GM19240 (cell line): ENCODE results near the gene CRY2.

Experiments used
- DNase-seq: peaks from one replicate; pipeline ENCODE4 v3.0.0; 2011; ENCODE audit warnings: low spot score; ENCODE audit not compliant: insufficient read length

The CRY2 gene

GRCh38 chr11:45917623-45918330, 70.5 kb downstream of the CRY2 start, which contains the start of gene PEX16:
TSS of gene PEX16 (minus strand) at chr11:45917877. CDS start at chr11:45917811, 66 bp downstream.
- DNase-seq = peak; percentile 99

- DNase-seq = peak; percentile 88
Measured at GRCh38 chr11:45918331-45918941, 71.2 kb downstream of the CRY2 start.

GRCh38 chr11:45918962-45919675, 71.8 kb downstream of the CRY2 start:
- DNase-seq = no peak

- DNase-seq = no peak
Measured at GRCh38 chr11:45919806-45920530, 72.7 kb downstream of the CRY2 start.

- no peak for DNase-seq
Measured at GRCh38 chr11:45920531-45921477, 73.5 kb downstream of the CRY2 start.

GRCh38 chr11:45921561-45922424, 74.5 kb downstream of the CRY2 start:
- DNase-seq = no peak

GRCh38 chr11:45922425-45923082, 75.3 kb downstream of the CRY2 start, which contains the start of gene LARGE2:
TSS of gene LARGE2 (plus strand) at chr11:45922656. CDS start at chr11:45922883, 227 bp downstream.
- no peak for DNase-seq

GRCh38 chr11:45924036-45924915, 77.0 kb downstream of the CRY2 start:
- no peak for DNase-seq

- no peak for DNase-seq
Measured at GRCh38 chr11:45924927-45925326, 77.7 kb downstream of the CRY2 start.

- no peak for DNase-seq
Measured at GRCh38 chr11:45925550-45925949, 78.3 kb downstream of the CRY2 start.

GRCh38 chr11:45926001-45926401, 78.7 kb downstream of the CRY2 start:
- no peak for DNase-seq

- no peak for DNase-seq
Measured at GRCh38 chr11:45926536-45927331, 79.5 kb downstream of the CRY2 start.

- no peak for DNase-seq
Measured at GRCh38 chr11:45927332-45927683, 80.0 kb downstream of the CRY2 start.

GRCh38 chr11:45927684-45928413, 80.6 kb downstream of the CRY2 start:
- no peak for DNase-seq

- DNase-seq = no peak
Measured at GRCh38 chr11:45928535-45929215, 81.4 kb downstream of the CRY2 start.

- no peak for DNase-seq
Measured at GRCh38 chr11:45929486-45930030, 82.3 kb downstream of the CRY2 start.
